IPS DF 6.9 (cell line): ENCODE data around the gene CHRNB4.

Source experiments
- DNase-seq: peaks from one replicate; pipeline ENCODE4 v3.0.0-alpha.2; 2013; ENCODE audit warnings: low read depth, low spot score
- H3K27ac ChIP-seq: one replicate; pipeline ENCODE4 v1.5.1; 2013; ENCODE audit warnings: low read length, control low read depth
- H3K27me3 ChIP-seq: 2 replicates; pipeline ENCODE4 v1.6.1; 2013; ENCODE audit warnings: mild to moderate bottlenecking, low read length; ENCODE audit not compliant: control insufficient read depth, insufficient read depth
- H3K36me3 ChIP-seq: 2 replicates; pipeline ENCODE4 v1.6.1; 2013; ENCODE audit warnings: low read length; ENCODE audit not compliant: control insufficient read depth, insufficient read depth
- H3K4me1 ChIP-seq: 2 replicates; pipeline ENCODE4 v1.6.1; 2013; ENCODE audit warnings: low read length; ENCODE audit not compliant: control insufficient read depth, insufficient read depth
- H3K4me3 ChIP-seq: 2 replicates; pipeline ENCODE4 v1.5.1; 2013; ENCODE audit warnings: mild to moderate bottlenecking, low read length
- H3K9me3 ChIP-seq: 2 replicates; pipeline ENCODE4 v1.6.1; 2013; ENCODE audit warnings: low read length, inconsistent platforms; ENCODE audit not compliant: control insufficient read depth, insufficient read depth
- WGBS: extraction: QIAGEN DNeasy Blood & Tissue Kit; methylation state at CpG from one replicate; pipeline ENCODE4 v1.1.7; 2013; ENCODE audit warnings: mixed read lengths, missing lambda C conversion rate; ENCODE audit not compliant: insufficient read length, insufficient coverage; 5-methylcytosine and 5-hydroxymethylcytosine counted together

CHRNB4 gene

GRCh38 chr15:78667578-78668236 is 26.7 kb upstream of the CHRNB4 start:
- WGBS, result no CpG with 5 or more reads among the region's 8 CpGs
- Histone ChIP-seq H3K4me3 (no peak overlapping the region), H3K27ac (no peak overlapping the region), H3K4me1 (peaks cover 5% of the 10 kb centered on the region), H3K36me3 (no peaks in the 10 kb centered on the region), H3K9me3 (no peaks in the 10 kb centered on the region), H3K27me3 (no peaks in the 10 kb centered on the region)
- DNase-seq, result no peak

- no peak for DNase-seq
- no CpG with 5 or more reads among the region's 6 CpGs for WGBS
- Histone ChIP-seq H3K4me1 (no peaks in the 10 kb centered on the region), H3K9me3 (no peaks in the 10 kb centered on the region), H3K4me3 (no peak overlapping the region), H3K27ac (no peak overlapping the region), H3K36me3 (no peaks in the 10 kb centered on the region), H3K27me3 (no peaks in the 10 kb centered on the region)
Measured at GRCh38 chr15:78666010-78666409, 25.0 kb upstream of the CHRNB4 start.

GRCh38 chr15:78663703-78664102 is 22.7 kb upstream of the CHRNB4 start:
- WGBS, result no CpG with 5 or more reads among the region's 1 CpG
- Histone ChIP-seq H3K4me1 (no peaks in the 10 kb centered on the region), H3K27me3 (no peaks in the 10 kb centered on the region), H3K4me3 (no peak overlapping the region), H3K27ac (no peak overlapping the region), H3K36me3 (no peaks in the 10 kb centered on the region), H3K9me3 (no peaks in the 10 kb centered on the region)
- DNase-seq, result no peak

- H3K9me3 ChIP-seq, result no peaks in the 10 kb centered on the region
- H3K27ac ChIP-seq, result no peak overlapping the region
- no peaks in the 10 kb centered on the region for H3K27me3 ChIP-seq
- H3K36me3 ChIP-seq, result no peaks in the 10 kb centered on the region
- H3K4me1 ChIP-seq, result no peaks in the 10 kb centered on the region
- H3K4me3 ChIP-seq, result no peak overlapping the region
- no peak for DNase-seq
- WGBS, result no CpG with 5 or more reads among the region's 5 CpGs
Measured at GRCh38 chr15:78662028-78662427, 21.0 kb upstream of the CHRNB4 start.

- no peaks in the 10 kb centered on the region for H3K36me3 ChIP-seq
- H3K4me3 ChIP-seq, result no peak overlapping the region
- no peak for DNase-seq
- H3K4me1 ChIP-seq, result no peaks in the 10 kb centered on the region
- H3K9me3 ChIP-seq, result no peaks in the 10 kb centered on the region
- no CpG with 5 or more reads among the region's 19 CpGs for WGBS
- H3K27me3 ChIP-seq, result no peaks in the 10 kb centered on the region
- H3K27ac ChIP-seq, result no peak overlapping the region
Measured at GRCh38 chr15:78661001-78661400, 20.0 kb upstream of the CHRNB4 start.

GRCh38 chr15:78660584-78660983 is 19.6 kb upstream of the CHRNB4 start:
- no peaks in the 10 kb centered on the region for H3K9me3 ChIP-seq

GRCh38 chr15:78658823-78659222 is 17.8 kb upstream of the CHRNB4 start:
- no peak overlapping the region for H3K27ac ChIP-seq
- DNase-seq, result no peak
- no peak overlapping the region for H3K4me3 ChIP-seq
- no peaks in the 10 kb centered on the region for H3K36me3 ChIP-seq
- H3K9me3 ChIP-seq, result no peaks in the 10 kb centered on the region
- H3K27me3 ChIP-seq, result no peaks in the 10 kb centered on the region
- no peaks in the 10 kb centered on the region for H3K4me1 ChIP-seq

More at GRCh38 chr15:78660584-78660983, 19.6 kb upstream of the CHRNB4 start:
- DNase-seq, result no peak
- Histone ChIP-seq H3K4me3 (no peak overlapping the region), H3K36me3 (no peaks in the 10 kb centered on the region), H3K27me3 (no peaks in the 10 kb centered on the region), H3K4me1 (no peaks in the 10 kb centered on the region), H3K27ac (no peak overlapping the region)
- no CpG with 5 or more reads among the region's 9 CpGs for WGBS

- no peak overlapping the region for H3K4me3 ChIP-seq
- no peak for DNase-seq
- H3K27me3 ChIP-seq, result no peaks in the 10 kb centered on the region
- no peak overlapping the region for H3K27ac ChIP-seq
- H3K9me3 ChIP-seq, result no peaks in the 10 kb centered on the region
- H3K36me3 ChIP-seq, result no peaks in the 10 kb centered on the region
- H3K4me1 ChIP-seq, result no peaks in the 10 kb centered on the region
- WGBS, result no CpG with 5 or more reads among the region's 4 CpGs
Measured at GRCh38 chr15:78654272-78654671, 13.3 kb upstream of the CHRNB4 start.

- Histone ChIP-seq H3K27ac (no peak overlapping the region), H3K27me3 (no peaks in the 10 kb centered on the region), H3K4me1 (no peaks in the 10 kb centered on the region), H3K36me3 (no peaks in the 10 kb centered on the region), H3K9me3 (no peaks in the 10 kb centered on the region), H3K4me3 (no peak overlapping the region)
- DNase-seq, result no peak
- WGBS, result no CpG with 5 or more reads among the region's 1 CpG
Measured at GRCh38 chr15:78651930-78652615, 11.1 kb upstream of the CHRNB4 start.

- DNase-seq, result no peak
- Histone ChIP-seq H3K4me1 (no peaks in the 10 kb centered on the region), H3K27me3 (no peaks in the 10 kb centered on the region), H3K27ac (no peak overlapping the region), H3K36me3 (no peaks in the 10 kb centered on the region), H3K9me3 (no peaks in the 10 kb centered on the region), H3K4me3 (no peak overlapping the region)
- WGBS, result no CpG with 5 or more reads among the region's 3 CpGs
Measured at GRCh38 chr15:78651007-78651406, 10.0 kb upstream of the CHRNB4 start.

GRCh38 chr15:78650022-78650421 is 9.0 kb upstream of the CHRNB4 start:
- Histone ChIP-seq H3K27me3 (no peaks in the 10 kb centered on the region), H3K4me1 (no peaks in the 10 kb centered on the region), H3K9me3 (no peaks in the 10 kb centered on the region), H3K36me3 (no peaks in the 10 kb centered on the region), H3K4me3 (no peak overlapping the region), H3K27ac (no peak overlapping the region)
- DNase-seq, result no peak
- no CpG with 5 or more reads among the region's 4 CpGs for WGBS
